ENCODE measurements around the gene CNTN5. TPM values are rescaled to one million over a fixed set of nuclear protein-coding genes. Genes with fewer than 3 reads are reported as not detected.

CNTN5 gene
- total RNA-seq, 1 donor from 2014 or later: 1.6 TPM

- no peak overlapping the region for H3K27ac Mint-ChIP-seq (ENCODE audit: unreplicated experiment)
These were observed 176.7 kb downstream of the CNTN5 start for GRCh38 chr11:99197477-99197876.

GRCh38 chr11:99198215-99198614, 177.5 kb downstream of the CNTN5 start:
- Mint-ChIP-seq H3K4me3 (ENCODE audit: unreplicated experiment) (no peak overlapping the region), H3K27ac (ENCODE audit: unreplicated experiment) (no peak overlapping the region), H3K36me3 (ENCODE audit: unreplicated experiment) (no peaks in the 10 kb centered on the region), H3K27me3 (ENCODE audit: unreplicated experiment) (peaks cover 1% of the 10 kb centered on the region), H3K9me3 (ENCODE audit: unreplicated experiment) (no peaks in the 10 kb centered on the region), H3K4me1 (ENCODE audit: low read depth, unreplicated experiment) (no peaks in the 10 kb centered on the region)
- no peak for TF ChIP-seq CTCF (IDR thresholded peaks at IDR 0.05; ENCODE audit: partially characterized antibody, unreplicated experiment)
- DNase-seq: no peak

More at GRCh38 chr11:99197477-99197876, 176.7 kb downstream of the CNTN5 start:
- H3K27me3 Mint-ChIP-seq (ENCODE audit: unreplicated experiment): peaks cover 1% of the 10 kb centered on the region
- H3K36me3 Mint-ChIP-seq (ENCODE audit: unreplicated experiment): no peaks in the 10 kb centered on the region
- no peaks in the 10 kb centered on the region for H3K9me3 Mint-ChIP-seq (ENCODE audit: unreplicated experiment)
- no peaks in the 10 kb centered on the region for H3K4me1 Mint-ChIP-seq (ENCODE audit: low read depth, unreplicated experiment)
- DNase-seq: no peak
- no peak overlapping the region for H3K4me3 Mint-ChIP-seq (ENCODE audit: unreplicated experiment)
- no peak for TF ChIP-seq CTCF (IDR thresholded peaks at IDR 0.05; ENCODE audit: partially characterized antibody, unreplicated experiment)

GRCh38 chr11:99199341-99199740, 178.6 kb downstream of the CNTN5 start:
- H3K36me3 Mint-ChIP-seq (ENCODE audit: unreplicated experiment): no peaks in the 10 kb centered on the region
- no peaks in the 10 kb centered on the region for H3K9me3 Mint-ChIP-seq (ENCODE audit: unreplicated experiment)
- TF ChIP-seq CTCF (IDR thresholded peaks at IDR 0.05; ENCODE audit: partially characterized antibody, unreplicated experiment): no peak
- no peak overlapping the region for H3K4me3 Mint-ChIP-seq (ENCODE audit: unreplicated experiment)
- H3K27me3 Mint-ChIP-seq (ENCODE audit: unreplicated experiment): peaks cover 3% of the 10 kb centered on the region
- no peak overlapping the region for H3K27ac Mint-ChIP-seq (ENCODE audit: unreplicated experiment)
- no peak for DNase-seq
- H3K4me1 Mint-ChIP-seq (ENCODE audit: low read depth, unreplicated experiment): no peaks in the 10 kb centered on the region

- no peaks in the 10 kb centered on the region for H3K4me1 Mint-ChIP-seq (ENCODE audit: low read depth, unreplicated experiment)
- no peaks in the 10 kb centered on the region for H3K36me3 Mint-ChIP-seq (ENCODE audit: unreplicated experiment)
- DNase-seq: no peak
- peaks cover 3% of the 10 kb centered on the region for H3K27me3 Mint-ChIP-seq (ENCODE audit: unreplicated experiment)
- H3K9me3 Mint-ChIP-seq (ENCODE audit: unreplicated experiment): no peaks in the 10 kb centered on the region
- TF ChIP-seq CTCF (IDR thresholded peaks at IDR 0.05; ENCODE audit: partially characterized antibody, unreplicated experiment): no peak
- H3K27ac Mint-ChIP-seq (ENCODE audit: unreplicated experiment): no peak overlapping the region
- H3K4me3 Mint-ChIP-seq (ENCODE audit: unreplicated experiment): no peak overlapping the region
These were observed 180.0 kb downstream of the CNTN5 start for GRCh38 chr11:99200720-99201119.

- no peaks in the 10 kb centered on the region for H3K4me1 Mint-ChIP-seq (ENCODE audit: low read depth, unreplicated experiment)
- TF ChIP-seq CTCF (IDR thresholded peaks at IDR 0.05; ENCODE audit: partially characterized antibody, unreplicated experiment): no peak
- H3K4me3 Mint-ChIP-seq (ENCODE audit: unreplicated experiment): no peak overlapping the region
- no peak overlapping the region for H3K27ac Mint-ChIP-seq (ENCODE audit: unreplicated experiment)
- H3K9me3 Mint-ChIP-seq (ENCODE audit: unreplicated experiment): no peaks in the 10 kb centered on the region
- H3K27me3 Mint-ChIP-seq (ENCODE audit: unreplicated experiment): peaks cover 1% of the 10 kb centered on the region
- no peaks in the 10 kb centered on the region for H3K36me3 Mint-ChIP-seq (ENCODE audit: unreplicated experiment)
- DNase-seq: no peak
These were observed 188.1 kb downstream of the CNTN5 start for GRCh38 chr11:99208813-99209212.
